SK-N-SH (cell line): Measurements from ENCODE around the gene SLC6A8. TPM values are rescaled to one million over a fixed set of nuclear protein-coding genes. Genes with fewer than 3 reads are reported as not detected.
A peak's percentile ranks its signal among the peaks of the same experiment; 100 is the strongest.

Source experiments
- CTCF ChIA-PET: fragments of 300-600, 350-600 bp; formaldehyde crosslinking; extraction: SDS; loops from one replicate; lab custom pipeline; 2021; lab: Yijun Ruan, JAX
- POLR2A ChIA-PET: fragments of 350-600 bp; sonication (Branson Sonifier 250); formaldehyde crosslinking; extraction: SDS; loops from one replicate; lab custom pipeline; 2020; ENCODE audit warnings: antibody characterized with exemption, inconsistent platforms; lab: Yijun Ruan, JAX
- DNase-seq: peaks from one replicate; pipeline ENCODE4 v3.0.0; 2012
- H2AFZ ChIP-seq: fragments of 200-600 bp; sonication (generic); 2 replicates; pipeline ENCODE4 v1.8.1; 2016; ENCODE audit warnings: antibody characterized with exemption, mild to moderate bottlenecking, low read depth
- H3F3A ChIP-seq: fragments of 200-600 bp; sonication (generic); replicated peaks from 2 replicates; pipeline ENCODE3; 2016; ENCODE audit warnings: antibody characterized with exemption, mild to moderate bottlenecking; ENCODE audit not compliant: insufficient read depth
- H3K27ac ChIP-seq, 2 experiments: fragments of 200-500 bp in 1 of 2; fragments of 200-600 bp in 1 of 2; sonication (Bioruptor generic) in 1 of 2; sonication (generic), shearing (Covaris generic) in 1 of 2; 2 replicates each; pipeline versions ENCODE4 v1.5.1 to v1.6.1; 2014 to 2016; ENCODE audit warnings: low read depth in 2 of 2, inconsistent platforms in 1 of 2, low read length in 1 of 2, mild to moderate bottlenecking in 1 of 2, mixed read lengths in 1 of 2
- H3K27me3 ChIP-seq: fragments of 200-600 bp; sonication (generic), shearing (Covaris generic); 2 replicates; pipeline ENCODE4 v1.6.1; 2016; ENCODE audit warnings: mixed run types; ENCODE audit not compliant: insufficient read depth
- H3K36me3 ChIP-seq, 2 experiments: fragments of 200-500 bp in 1 of 2; fragments of 200-600 bp in 1 of 2; sonication (Bioruptor generic) in 1 of 2; sonication (generic) in 1 of 2; replicated peaks in 1 of 2; 2 replicates each; pipeline versions ENCODE3 to v1.5.1; 2014 to 2016; ENCODE audit warnings: low read length in 1 of 2, mild to moderate bottlenecking in 1 of 2; ENCODE audit not compliant: insufficient read depth in 2 of 2, control insufficient read depth in 1 of 2
- H3K4me1 ChIP-seq, 2 experiments: fragments of 200-500 bp in 1 of 2; fragments of 200-600 bp in 1 of 2; sonication (Bioruptor generic) in 1 of 2; sonication (generic), shearing (Covaris generic) in 1 of 2; 2 replicates each; pipeline versions ENCODE4 v1.5.1 to v1.6.1; 2014 to 2016; ENCODE audit warnings: low read depth in 1 of 2, low read length in 1 of 2, mixed run types in 1 of 2; ENCODE audit not compliant: insufficient read depth in 2 of 2, control insufficient read depth in 1 of 2
- H3K4me2 ChIP-seq: fragments of 200-600 bp; sonication (generic), shearing (Covaris generic); 2 replicates; pipeline ENCODE4 v1.6.1; 2017; ENCODE audit warnings: mixed run types
- H3K4me3 ChIP-seq, 2 experiments: fragments of 200-500 bp in 1 of 2; fragments of 200-600 bp in 1 of 2; sonication (Bioruptor generic) in 1 of 2; sonication (generic), shearing (Covaris generic) in 1 of 2; 2 replicates each; pipeline versions ENCODE4 v1.5.1 to v1.8.1; 2014 to 2016; ENCODE audit warnings: low read depth in 2 of 2, inconsistent platforms in 1 of 2, low read length in 1 of 2, mild to moderate bottlenecking in 1 of 2, mixed read lengths in 1 of 2, moderate library complexity in 1 of 2
- H3K79me2 ChIP-seq: fragments of 200-600 bp; sonication (generic); 2 replicates; pipeline ENCODE4 v1.8.1; 2017; ENCODE audit warnings: mild to moderate bottlenecking; ENCODE audit not compliant: insufficient read depth
- H3K9ac ChIP-seq: fragments of 200-600 bp; sonication (generic); 2 replicates; pipeline ENCODE4 v1.6.1; 2017; ENCODE audit warnings: mixed run types
- H3K9me2 ChIP-seq: fragments of 200-600 bp; sonication (generic); 2 replicates; pipeline ENCODE4 v1.6.1; 2017; ENCODE audit warnings: mixed run types
- H3K9me3 ChIP-seq: fragments of 200-600 bp; sonication (generic); 2 replicates; pipeline ENCODE4 v1.6.1; 2017; ENCODE audit warnings: mixed run types, mild to moderate bottlenecking, moderate library complexity
- H4K20me1 ChIP-seq: fragments of 200-600 bp; sonication (generic); 2 replicates; pipeline ENCODE4 v1.6.1; 2017; ENCODE audit warnings: mild to moderate bottlenecking, mixed run types; ENCODE audit not compliant: insufficient read depth
- CHD2 ChIP-seq: fragments of 150-350 bp; IDR thresholded peaks from 2 replicates; pipeline ENCODE4 v1.6.1; 2018; ENCODE audit warnings: low read length; ENCODE audit not compliant: partially characterized antibody
- FOXJ3 ChIP-seq: sonication (generic); formaldehyde crosslinking; IDR thresholded peaks from 2 replicates; pipeline ENCODE4 v1.5.1; 2020; ENCODE audit warnings: mild to moderate bottlenecking, missing genetic modification reagents
- FOXM1 ChIP-seq: IDR thresholded peaks from 2 replicates; pipeline ENCODE4 v1.4.0; 2012; ENCODE audit warnings: low read depth, mild to moderate bottlenecking
- GATA2 ChIP-seq: sonication (generic); formaldehyde crosslinking; IDR thresholded peaks from 2 replicates; pipeline ENCODE4 v1.5.0; 2020; ENCODE audit warnings: mild to moderate bottlenecking, missing genetic modification reagents
- JUND ChIP-seq: IDR thresholded peaks from 2 replicates; pipeline ENCODE4 v1.4.0; 2012
- POLR2AphosphoS5 ChIP-seq: IDR thresholded peaks from 2 replicates; pipeline ENCODE4 v1.6.1; 2012; ENCODE audit warnings: low read depth, low read length
- RCOR1 ChIP-seq: fragments of 150-350 bp; IDR thresholded peaks from 2 replicates; pipeline ENCODE4 v1.6.1; 2017; ENCODE audit warnings: antibody characterized with exemption, low read length
- RXRA ChIP-seq: IDR thresholded peaks from 2 replicates; pipeline ENCODE4 v1.4.0; 2012; ENCODE audit warnings: low read depth, mild to moderate bottlenecking, borderline replicate concordance
- SMC3 ChIP-seq: IDR thresholded peaks from 2 replicates; pipeline ENCODE4 v1.6.1; 2012; ENCODE audit warnings: low read depth, low read length, improper control_type of control experiment
- TAF1 ChIP-seq: IDR thresholded peaks from 2 replicates; pipeline ENCODE4 v1.6.1; 2012; ENCODE audit warnings: low read depth, mild to moderate bottlenecking, low read length, moderate library complexity, borderline replicate concordance
- TCF12 ChIP-seq: IDR thresholded peaks from 2 replicates; pipeline ENCODE4 v1.4.0; 2012
- YY1 ChIP-seq: IDR thresholded peaks from 2 replicates; pipeline ENCODE4 v1.4.0; 2012; ENCODE audit warnings: low read depth, mild to moderate bottlenecking
- ZBTB33 ChIP-seq: IDR thresholded peaks from 2 replicates; pipeline ENCODE4 v1.4.0; 2012; ENCODE audit warnings: low read depth, borderline replicate concordance
- WGBS: methylation state at CpG from one replicate; pipeline ENCODE4 v1.1.6; 2017; ENCODE audit warnings: low lambda C conversion rate; 5-methylcytosine and 5-hydroxymethylcytosine counted together
- polyA plus RNA-seq, 3 experiments: library from polyadenylated mRNA; depleted of rRNA; stranded (reverse); fragments of >200 nt; gene quantifications; 2 replicates each; pipeline ENCODE4 v1.2.3, GENCODE V29; 2012
- TF ChIP-seq, protein P1 (sequence below): IDR thresholded peaks from 2 replicates; pipeline ENCODE4; 2012
- TF ChIP-seq, protein P2 (sequence below): IDR thresholded peaks from 2 replicates; pipeline ENCODE4 v1.6.1; 2012; ENCODE audit warnings: mild to moderate bottlenecking, low read depth, low read length, moderate library complexity
- TF ChIP-seq, protein P3 (sequence below): fragments of 150-350 bp; IDR thresholded peaks from 2 replicates; pipeline ENCODE4 v1.6.1; 2017; ENCODE audit warnings: antibody characterized with exemption, low read length, low read depth, borderline replicate concordance

SLC6A8 gene
- polyA plus RNA-seq, 1 of the 3 experiments (the other 2 are of a cell fraction), result 30.8 TPM

DNA sequence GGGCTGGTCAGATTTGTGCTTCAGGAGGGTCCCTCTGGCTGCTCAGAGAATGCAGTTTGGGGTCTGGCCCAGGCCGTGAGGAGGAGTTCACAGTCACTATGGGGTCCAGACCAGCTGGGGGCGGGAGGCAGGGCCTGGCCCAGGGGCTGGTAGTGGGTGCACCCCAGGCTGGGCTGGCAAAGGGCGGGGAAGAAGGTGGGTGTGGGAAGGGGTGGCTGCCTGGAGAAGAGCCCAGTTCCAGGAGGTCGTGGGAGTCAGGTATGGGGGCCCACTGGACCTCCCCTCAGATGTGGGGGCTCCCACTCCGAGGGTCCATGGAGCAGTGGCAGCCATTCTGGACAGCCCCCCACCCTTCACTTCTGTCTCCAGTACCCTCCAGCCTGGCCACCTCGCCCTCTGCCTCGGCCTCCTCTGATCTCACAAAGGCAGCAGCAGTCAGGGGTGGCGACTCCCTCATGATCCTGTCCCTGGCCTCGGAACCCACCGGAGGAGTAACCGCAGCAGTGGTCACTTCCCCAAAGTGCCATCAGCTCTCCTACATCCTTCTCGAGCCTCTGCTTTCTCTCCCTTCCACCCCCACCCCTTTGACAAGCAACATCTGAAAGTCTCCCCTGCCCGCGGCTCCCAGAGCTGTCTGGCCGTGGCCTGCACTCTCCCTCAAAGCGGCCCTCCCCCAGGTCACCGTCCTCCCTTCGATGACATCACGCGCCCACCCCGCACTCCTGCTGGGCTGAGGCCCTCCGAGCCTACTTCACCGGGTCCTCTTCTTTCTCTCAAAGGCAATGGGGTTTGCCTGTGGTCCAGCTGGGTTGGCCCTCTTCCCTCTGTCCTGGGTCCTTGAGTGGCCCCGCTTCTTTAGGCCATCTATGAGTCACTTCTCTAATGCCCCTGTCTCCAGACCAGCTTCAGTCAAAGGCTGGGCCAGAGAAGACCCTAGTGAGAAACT is 1.7 kb upstream of the SLC6A8 start:
- H2AFZ ChIP-seq, result no peak overlapping the region
- H3K27ac ChIP-seq, result peak overlapping the region in 1 of 2 experiments; percentile 16; a peak in 1 of 4 replicates
- H3K4me1 ChIP-seq, result peaks cover 0 to 32% of the 10 kb centered on the region in 2 experiments; a peak in 1 of 4 replicates
- no peak overlapping the region for H3K9ac ChIP-seq
- peaks cover 9% of the 10 kb centered on the region; the same call in 1 of the 2 replicates for H4K20me1 ChIP-seq
- H3K9me2 ChIP-seq, result no peaks in the 10 kb centered on the region
- H3K27me3 ChIP-seq, result peaks cover 7% of the 10 kb centered on the region; the same call in 1 of the 2 replicates
- TF ChIP-seq GATA2 (CRISPR knock-in tag) (no peak), TCF12 (no peak)
- H3K9me3 ChIP-seq, result no peaks in the 10 kb centered on the region
- no peak for DNase-seq
- ChIA-PET POLR2A (no interaction called here), CTCF (interaction anchor here (0.9 to 4.5 kb wide), 10 partner anchors 16 to 147 kb away, joined by 3 to 33 read pairs (median 6); no protein-coding TSS in a partner anchor)
- 60% methylated on average over 22 of the region's 24 CpGs for WGBS
- no peaks in the 10 kb centered on the region for H3K36me3 ChIP-seq
- peaks cover 12% of the 10 kb centered on the region for H3K79me2 ChIP-seq
- H3K4me3 ChIP-seq, result no peak overlapping the region
- no peaks in the 10 kb centered on the region for H3F3A ChIP-seq
- no peak overlapping the region for H3K4me2 ChIP-seq

DNA sequence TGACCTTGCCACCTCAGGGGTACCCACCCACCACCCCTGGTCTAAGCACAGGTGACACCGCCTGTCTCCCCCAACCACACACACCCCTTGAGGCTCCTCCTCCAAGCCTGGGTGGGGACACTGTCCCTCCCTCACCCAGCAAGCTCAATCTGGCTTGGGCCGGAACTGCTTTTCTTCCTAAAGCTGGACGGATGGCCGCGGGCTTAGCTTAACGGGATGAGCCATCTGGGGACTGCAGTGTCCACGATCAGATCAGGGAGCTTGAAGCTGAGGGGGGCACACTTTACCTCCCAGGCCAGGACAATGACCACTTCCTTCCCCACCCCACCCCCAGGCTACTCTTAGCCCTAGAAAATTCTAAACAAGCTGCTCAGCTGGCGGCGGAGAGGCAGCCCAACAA is 1.0 kb upstream of the SLC6A8 start:
- CTCF ChIA-PET, result interaction anchor here (0.9 to 4.5 kb wide), 7 partner anchors 14 to 133 kb away, joined by 3 to 33 read pairs (median 5); no protein-coding TSS in a partner anchor

More for the DNA sequence above, 1.0 kb upstream of the SLC6A8 start:
- WGBS, result 38% methylated on average over 7 of the region's 9 CpGs
- TF ChIP-seq, protein P1, sequence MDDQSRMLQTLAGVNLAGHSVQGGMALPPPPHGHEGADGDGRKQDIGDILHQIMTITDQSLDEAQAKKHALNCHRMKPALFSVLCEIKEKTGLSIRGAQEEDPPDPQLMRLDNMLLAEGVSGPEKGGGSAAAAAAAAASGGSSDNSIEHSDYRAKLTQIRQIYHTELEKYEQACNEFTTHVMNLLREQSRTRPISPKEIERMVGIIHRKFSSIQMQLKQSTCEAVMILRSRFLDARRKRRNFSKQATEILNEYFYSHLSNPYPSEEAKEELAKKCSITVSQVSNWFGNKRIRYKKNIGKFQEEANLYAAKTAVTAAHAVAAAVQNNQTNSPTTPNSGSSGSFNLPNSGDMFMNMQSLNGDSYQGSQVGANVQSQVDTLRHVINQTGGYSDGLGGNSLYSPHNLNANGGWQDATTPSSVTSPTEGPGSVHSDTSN, result no peak
- TF ChIP-seq TAF1 (no peak), JUND (no peak), RCOR1 (no peak), TCF12 (no peak), FOXM1 (no peak), CHD2 (no peak), ZBTB33 (no peak), YY1 (no peak), SMC3 (no peak), GATA2 (CRISPR knock-in tag) (no peak), POLR2AphosphoS5 (no peak), RXRA (no peak), FOXJ3 (CRISPR knock-in tag) (no peak)
- TF ChIP-seq, protein P2, sequence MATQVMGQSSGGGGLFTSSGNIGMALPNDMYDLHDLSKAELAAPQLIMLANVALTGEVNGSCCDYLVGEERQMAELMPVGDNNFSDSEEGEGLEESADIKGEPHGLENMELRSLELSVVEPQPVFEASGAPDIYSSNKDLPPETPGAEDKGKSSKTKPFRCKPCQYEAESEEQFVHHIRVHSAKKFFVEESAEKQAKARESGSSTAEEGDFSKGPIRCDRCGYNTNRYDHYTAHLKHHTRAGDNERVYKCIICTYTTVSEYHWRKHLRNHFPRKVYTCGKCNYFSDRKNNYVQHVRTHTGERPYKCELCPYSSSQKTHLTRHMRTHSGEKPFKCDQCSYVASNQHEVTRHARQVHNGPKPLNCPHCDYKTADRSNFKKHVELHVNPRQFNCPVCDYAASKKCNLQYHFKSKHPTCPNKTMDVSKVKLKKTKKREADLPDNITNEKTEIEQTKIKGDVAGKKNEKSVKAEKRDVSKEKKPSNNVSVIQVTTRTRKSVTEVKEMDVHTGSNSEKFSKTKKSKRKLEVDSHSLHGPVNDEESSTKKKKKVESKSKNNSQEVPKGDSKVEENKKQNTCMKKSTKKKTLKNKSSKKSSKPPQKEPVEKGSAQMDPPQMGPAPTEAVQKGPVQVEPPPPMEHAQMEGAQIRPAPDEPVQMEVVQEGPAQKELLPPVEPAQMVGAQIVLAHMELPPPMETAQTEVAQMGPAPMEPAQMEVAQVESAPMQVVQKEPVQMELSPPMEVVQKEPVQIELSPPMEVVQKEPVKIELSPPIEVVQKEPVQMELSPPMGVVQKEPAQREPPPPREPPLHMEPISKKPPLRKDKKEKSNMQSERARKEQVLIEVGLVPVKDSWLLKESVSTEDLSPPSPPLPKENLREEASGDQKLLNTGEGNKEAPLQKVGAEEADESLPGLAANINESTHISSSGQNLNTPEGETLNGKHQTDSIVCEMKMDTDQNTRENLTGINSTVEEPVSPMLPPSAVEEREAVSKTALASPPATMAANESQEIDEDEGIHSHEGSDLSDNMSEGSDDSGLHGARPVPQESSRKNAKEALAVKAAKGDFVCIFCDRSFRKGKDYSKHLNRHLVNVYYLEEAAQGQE, result no peak
- TF ChIP-seq, protein P3, sequence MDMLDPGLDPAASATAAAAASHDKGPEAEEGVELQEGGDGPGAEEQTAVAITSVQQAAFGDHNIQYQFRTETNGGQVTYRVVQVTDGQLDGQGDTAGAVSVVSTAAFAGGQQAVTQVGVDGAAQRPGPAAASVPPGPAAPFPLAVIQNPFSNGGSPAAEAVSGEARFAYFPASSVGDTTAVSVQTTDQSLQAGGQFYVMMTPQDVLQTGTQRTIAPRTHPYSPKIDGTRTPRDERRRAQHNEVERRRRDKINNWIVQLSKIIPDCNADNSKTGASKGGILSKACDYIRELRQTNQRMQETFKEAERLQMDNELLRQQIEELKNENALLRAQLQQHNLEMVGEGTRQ, result no peak
- H3K27ac ChIP-seq, result no peak overlapping the region
- no peak for DNase-seq
- H3F3A ChIP-seq, result no peaks in the 10 kb centered on the region
- peaks cover 0 to 36% of the 10 kb centered on the region in 2 experiments; a peak in 1 of 4 replicates for H3K4me1 ChIP-seq
- H4K20me1 ChIP-seq, result peaks cover 9% of the 10 kb centered on the region; the same call in 1 of the 2 replicates
- POLR2A ChIA-PET, result no interaction called here
- H3K9ac ChIP-seq, result no peak overlapping the region
- no peaks in the 10 kb centered on the region for H3K9me2 ChIP-seq
- no peak overlapping the region for H3K4me3 ChIP-seq
- no peak overlapping the region for H2AFZ ChIP-seq
- H3K9me3 ChIP-seq, result no peaks in the 10 kb centered on the region
- H3K4me2 ChIP-seq, result peak overlapping the region; percentile 73; the same call in 1 of the 2 replicates
- peaks cover 12% of the 10 kb centered on the region for H3K79me2 ChIP-seq
- H3K27me3 ChIP-seq, result peaks cover 7% of the 10 kb centered on the region; the same call in 1 of the 2 replicates
- H3K36me3 ChIP-seq, result peaks cover 0 to 2% of the 10 kb centered on the region in 2 experiments
